ENCODE measurements around the gene BCL11A. TPM values are rescaled to one million over a fixed set of nuclear protein-coding genes. Genes with fewer than 3 reads are reported as not detected.

Gene BCL11A
- polyA plus RNA-seq, 1 donor from 2014 or later, result 44.0 TPM

DNA sequence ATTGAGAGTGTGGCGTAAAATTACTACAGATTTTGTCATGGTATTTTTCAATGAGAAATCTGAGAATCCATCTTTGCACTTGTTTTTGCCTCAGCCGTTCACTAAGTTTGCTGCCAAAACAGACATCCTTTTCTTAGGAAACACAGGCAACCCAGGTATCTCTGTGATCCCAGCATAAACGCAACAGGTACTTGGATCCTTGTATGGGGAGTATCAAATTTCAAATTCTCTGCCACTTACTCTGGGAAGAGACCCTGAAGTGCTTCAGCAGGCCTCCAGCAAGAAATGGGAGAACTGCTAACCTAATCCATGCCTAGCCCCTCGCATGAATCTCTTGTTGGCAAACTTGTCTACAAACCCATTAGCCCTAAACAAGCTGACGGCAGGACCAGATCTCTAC lies 83.1 kb downstream of the BCL11A start:
- no peak overlapping the region for H3K27ac ChIP-seq (ENCODE audit: low read length)
- H3K79me2 ChIP-seq (replicated peaks; ENCODE audit: insufficient read depth, low read length), result peaks cover 59% of the 10 kb centered on the region
- H3K4me2 ChIP-seq (ENCODE audit: low read length), result no peak overlapping the region
- H4K20me1 ChIP-seq (ENCODE audit: insufficient read depth), result peaks cover 2% of the 10 kb centered on the region
- TF ChIP-seq TAF1 (IDR thresholded peaks at IDR 0.05; ENCODE audit: low read depth) (no peak), RAD21 (conservative IDR thresholded peaks at IDR 0.05) (no peak), EP300 (conservative IDR thresholded peaks at IDR 0.05; ENCODE audit: poor library complexity, severe bottlenecking) (no peak), MXI1 (conservative IDR thresholded peaks at IDR 0.05; ENCODE audit: poor library complexity, severe bottlenecking) (no peak), SMC3 (conservative IDR thresholded peaks at IDR 0.05; ENCODE audit: poor library complexity) (no peak), POLR2AphosphoS5 (IDR thresholded peaks at IDR 0.05) (no peak), EZH2 (IDR thresholded peaks at IDR 0.05; ENCODE audit: borderline replicate concordance, insufficient read depth, low read length, poor library complexity, severe bottlenecking) (no peak)
- TF ChIP-seq, protein P1, sequence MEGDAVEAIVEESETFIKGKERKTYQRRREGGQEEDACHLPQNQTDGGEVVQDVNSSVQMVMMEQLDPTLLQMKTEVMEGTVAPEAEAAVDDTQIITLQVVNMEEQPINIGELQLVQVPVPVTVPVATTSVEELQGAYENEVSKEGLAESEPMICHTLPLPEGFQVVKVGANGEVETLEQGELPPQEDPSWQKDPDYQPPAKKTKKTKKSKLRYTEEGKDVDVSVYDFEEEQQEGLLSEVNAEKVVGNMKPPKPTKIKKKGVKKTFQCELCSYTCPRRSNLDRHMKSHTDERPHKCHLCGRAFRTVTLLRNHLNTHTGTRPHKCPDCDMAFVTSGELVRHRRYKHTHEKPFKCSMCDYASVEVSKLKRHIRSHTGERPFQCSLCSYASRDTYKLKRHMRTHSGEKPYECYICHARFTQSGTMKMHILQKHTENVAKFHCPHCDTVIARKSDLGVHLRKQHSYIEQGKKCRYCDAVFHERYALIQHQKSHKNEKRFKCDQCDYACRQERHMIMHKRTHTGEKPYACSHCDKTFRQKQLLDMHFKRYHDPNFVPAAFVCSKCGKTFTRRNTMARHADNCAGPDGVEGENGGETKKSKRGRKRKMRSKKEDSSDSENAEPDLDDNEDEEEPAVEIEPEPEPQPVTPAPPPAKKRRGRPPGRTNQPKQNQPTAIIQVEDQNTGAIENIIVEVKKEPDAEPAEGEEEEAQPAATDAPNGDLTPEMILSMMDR (IDR thresholded peaks at IDR 0.05; ENCODE audit: poor library complexity, severe bottlenecking), result no peak
- TF ChIP-seq, protein P2, sequence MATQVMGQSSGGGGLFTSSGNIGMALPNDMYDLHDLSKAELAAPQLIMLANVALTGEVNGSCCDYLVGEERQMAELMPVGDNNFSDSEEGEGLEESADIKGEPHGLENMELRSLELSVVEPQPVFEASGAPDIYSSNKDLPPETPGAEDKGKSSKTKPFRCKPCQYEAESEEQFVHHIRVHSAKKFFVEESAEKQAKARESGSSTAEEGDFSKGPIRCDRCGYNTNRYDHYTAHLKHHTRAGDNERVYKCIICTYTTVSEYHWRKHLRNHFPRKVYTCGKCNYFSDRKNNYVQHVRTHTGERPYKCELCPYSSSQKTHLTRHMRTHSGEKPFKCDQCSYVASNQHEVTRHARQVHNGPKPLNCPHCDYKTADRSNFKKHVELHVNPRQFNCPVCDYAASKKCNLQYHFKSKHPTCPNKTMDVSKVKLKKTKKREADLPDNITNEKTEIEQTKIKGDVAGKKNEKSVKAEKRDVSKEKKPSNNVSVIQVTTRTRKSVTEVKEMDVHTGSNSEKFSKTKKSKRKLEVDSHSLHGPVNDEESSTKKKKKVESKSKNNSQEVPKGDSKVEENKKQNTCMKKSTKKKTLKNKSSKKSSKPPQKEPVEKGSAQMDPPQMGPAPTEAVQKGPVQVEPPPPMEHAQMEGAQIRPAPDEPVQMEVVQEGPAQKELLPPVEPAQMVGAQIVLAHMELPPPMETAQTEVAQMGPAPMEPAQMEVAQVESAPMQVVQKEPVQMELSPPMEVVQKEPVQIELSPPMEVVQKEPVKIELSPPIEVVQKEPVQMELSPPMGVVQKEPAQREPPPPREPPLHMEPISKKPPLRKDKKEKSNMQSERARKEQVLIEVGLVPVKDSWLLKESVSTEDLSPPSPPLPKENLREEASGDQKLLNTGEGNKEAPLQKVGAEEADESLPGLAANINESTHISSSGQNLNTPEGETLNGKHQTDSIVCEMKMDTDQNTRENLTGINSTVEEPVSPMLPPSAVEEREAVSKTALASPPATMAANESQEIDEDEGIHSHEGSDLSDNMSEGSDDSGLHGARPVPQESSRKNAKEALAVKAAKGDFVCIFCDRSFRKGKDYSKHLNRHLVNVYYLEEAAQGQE (IDR thresholded peaks at IDR 0.05; ENCODE audit: borderline replicate concordance), result no peak
- H3K36me3 ChIP-seq (ENCODE audit: insufficient read depth, low read length), result no peaks in the 10 kb centered on the region
- no peaks in the 10 kb centered on the region for H3K9me3 ChIP-seq (ENCODE audit: low read length)
- H3K9ac ChIP-seq (ENCODE audit: low read length), result no peak overlapping the region
- no peaks in the 10 kb centered on the region for H3K9me2 ChIP-seq (ENCODE audit: insufficient read depth, low read length)
- no peak overlapping the region for H3K4me3 ChIP-seq (ENCODE audit: low read length)
- no peak overlapping the region for H2AFZ ChIP-seq (ENCODE audit: low read depth, low read length)
- H3K27me3 ChIP-seq (ENCODE audit: insufficient read depth, low read depth, low read length), result no peaks in the 10 kb centered on the region
- no peaks in the 10 kb centered on the region for H3F3A ChIP-seq (ENCODE audit: insufficient read depth, low read length, poor library complexity, severe bottlenecking)

DNA sequence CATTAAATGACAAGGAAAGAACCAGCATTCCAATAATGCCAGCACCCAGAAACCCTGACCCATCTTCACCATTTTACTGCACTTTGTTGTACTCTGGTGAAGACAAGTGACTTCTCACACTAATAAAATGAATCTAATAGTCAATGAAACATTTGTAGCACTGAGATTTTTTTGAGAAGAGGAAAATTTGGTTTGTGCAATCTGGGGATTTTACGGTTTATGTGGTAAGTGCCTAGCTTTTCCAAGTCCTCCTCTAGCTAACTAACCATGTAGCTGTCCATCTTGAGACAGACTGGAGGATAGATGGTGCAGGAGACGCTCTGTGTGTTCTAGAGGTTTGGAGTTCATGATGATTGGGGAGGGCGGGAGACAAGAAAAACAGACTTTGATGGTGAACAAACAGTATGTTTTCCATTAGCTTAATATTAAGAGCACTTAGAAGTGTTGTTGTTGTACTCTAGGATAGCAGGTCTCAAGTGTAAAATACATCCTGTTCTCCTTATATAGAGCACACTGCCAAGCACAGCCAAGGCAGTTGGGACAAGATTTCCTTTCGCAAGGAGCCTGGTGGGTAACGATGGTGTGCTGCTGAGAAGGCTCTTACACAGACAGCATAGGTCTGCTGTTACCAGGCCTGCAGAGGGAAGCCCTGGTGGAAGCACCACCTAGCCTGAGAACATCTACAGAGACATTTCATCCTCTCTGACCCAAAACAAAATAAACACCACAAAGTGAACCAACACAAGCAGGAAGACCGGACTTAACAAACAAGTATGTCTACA lies 83.7 kb downstream of the BCL11A start:
- Histone ChIP-seq H4K20me1 (ENCODE audit: insufficient read depth) (peaks cover 2% of the 10 kb centered on the region), H3K9me2 (ENCODE audit: insufficient read depth, low read length) (no peaks in the 10 kb centered on the region), H2AFZ (ENCODE audit: low read depth, low read length) (no peak overlapping the region), H3K4me3 (ENCODE audit: low read length) (no peak overlapping the region), H3K79me2 (replicated peaks; ENCODE audit: insufficient read depth, low read length) (peaks cover 63% of the 10 kb centered on the region), H3K27ac (ENCODE audit: low read length) (no peak overlapping the region), H3K27me3 (ENCODE audit: insufficient read depth, low read depth, low read length) (no peaks in the 10 kb centered on the region), H3K9me3 (ENCODE audit: low read length) (no peaks in the 10 kb centered on the region), H3K36me3 (ENCODE audit: insufficient read depth, low read length) (no peaks in the 10 kb centered on the region), H3K4me2 (ENCODE audit: low read length) (no peak overlapping the region), H3F3A (ENCODE audit: insufficient read depth, low read length, poor library complexity, severe bottlenecking) (no peaks in the 10 kb centered on the region), H3K9ac (ENCODE audit: low read length) (no peak overlapping the region)
- TF ChIP-seq SMC3 (conservative IDR thresholded peaks at IDR 0.05; ENCODE audit: poor library complexity), result no peak
- no peak for TF ChIP-seq EZH2 (IDR thresholded peaks at IDR 0.05; ENCODE audit: borderline replicate concordance, insufficient read depth, low read length, poor library complexity, severe bottlenecking)
- TF ChIP-seq EP300 (conservative IDR thresholded peaks at IDR 0.05; ENCODE audit: poor library complexity, severe bottlenecking), result no peak
- no peak for TF ChIP-seq POLR2AphosphoS5 (IDR thresholded peaks at IDR 0.05)
- TF ChIP-seq TAF1 (IDR thresholded peaks at IDR 0.05; ENCODE audit: low read depth), result no peak
- TF ChIP-seq, protein P2 (IDR thresholded peaks at IDR 0.05; ENCODE audit: borderline replicate concordance), result no peak
- no peak for TF ChIP-seq RAD21 (conservative IDR thresholded peaks at IDR 0.05)
- TF ChIP-seq, protein P1 (IDR thresholded peaks at IDR 0.05; ENCODE audit: poor library complexity, severe bottlenecking), result no peak
- no peak for TF ChIP-seq MXI1 (conservative IDR thresholded peaks at IDR 0.05; ENCODE audit: poor library complexity, severe bottlenecking)
